ENCODE measurements around the gene SCARB1.

The SCARB1 gene

DNA sequence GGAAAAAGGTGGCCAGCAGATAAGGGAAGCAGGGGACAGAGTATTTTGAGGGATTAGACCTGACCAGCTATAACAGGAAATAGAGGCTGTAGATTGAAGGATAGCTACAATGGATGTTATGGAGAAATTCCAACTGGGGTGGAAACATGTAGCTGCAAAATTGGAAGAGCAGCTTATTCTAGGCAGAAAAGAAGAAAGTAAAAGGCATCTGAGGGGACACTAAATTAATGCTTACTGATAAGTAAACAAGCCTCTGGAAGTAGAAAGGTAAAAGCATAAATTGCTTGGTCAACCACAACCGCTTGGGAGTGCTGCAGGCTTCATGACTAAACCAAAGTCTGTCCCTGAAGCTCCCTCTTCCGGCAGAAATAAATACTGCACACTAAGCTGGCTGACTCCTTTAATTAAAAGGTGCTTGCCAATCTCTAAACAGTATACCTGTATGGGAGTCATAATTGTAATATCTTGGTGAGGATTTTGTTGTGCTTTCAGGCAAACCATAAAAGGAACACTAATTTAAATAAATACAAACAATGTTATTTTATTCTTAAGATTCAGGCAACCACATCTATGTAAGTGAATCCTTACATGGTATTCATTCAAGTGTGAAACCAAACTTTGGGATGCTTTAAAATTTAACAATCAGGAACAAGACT, 43.1 kb upstream of the SCARB1 start:
- TF ChIP-seq ZBTB7A (IDR thresholded peaks at IDR 0.05; ENCODE audit: low read depth) (no peak), REST (IDR thresholded peaks at IDR 0.05; ENCODE audit: low read depth) (no peak), TCF12 (IDR thresholded peaks at IDR 0.05; ENCODE audit: low read depth) (no peak), TEAD4 (IDR thresholded peaks at IDR 0.05) (no peak), CREB1 (IDR thresholded peaks at IDR 0.05; ENCODE audit: low read depth) (0 out of 2 replicates have a peak, but pooled peaks have one; percentile 5), RAD21 (IDR thresholded peaks at IDR 0.05; ENCODE audit: low read depth) (peak; percentile 90), NFIC (IDR thresholded peaks at IDR 0.05) (no peak), YY1 (IDR thresholded peaks at IDR 0.05; ENCODE audit: low read depth) (no peak), EP300 (IDR thresholded peaks at IDR 0.05; ENCODE audit: borderline replicate concordance) (no peak), CEBPB (IDR thresholded peaks at IDR 0.05) (no peak), TAF1 (IDR thresholded peaks at IDR 0.05; ENCODE audit: low read depth) (0 out of 2 replicates have a peak, but pooled peaks have one; percentile 15)
- TF ChIP-seq, protein P1, sequence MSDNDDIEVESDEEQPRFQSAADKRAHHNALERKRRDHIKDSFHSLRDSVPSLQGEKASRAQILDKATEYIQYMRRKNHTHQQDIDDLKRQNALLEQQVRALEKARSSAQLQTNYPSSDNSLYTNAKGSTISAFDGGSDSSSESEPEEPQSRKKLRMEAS (IDR thresholded peaks at IDR 0.05): no peak

- TF ChIP-seq TCF12 (IDR thresholded peaks at IDR 0.05; ENCODE audit: low read depth) (no peak), TAF1 (IDR thresholded peaks at IDR 0.05; ENCODE audit: low read depth) (no peak)
- TF ChIP-seq, protein P1 (IDR thresholded peaks at IDR 0.05): peak; percentile 99
- TF ChIP-seq, protein P2, sequence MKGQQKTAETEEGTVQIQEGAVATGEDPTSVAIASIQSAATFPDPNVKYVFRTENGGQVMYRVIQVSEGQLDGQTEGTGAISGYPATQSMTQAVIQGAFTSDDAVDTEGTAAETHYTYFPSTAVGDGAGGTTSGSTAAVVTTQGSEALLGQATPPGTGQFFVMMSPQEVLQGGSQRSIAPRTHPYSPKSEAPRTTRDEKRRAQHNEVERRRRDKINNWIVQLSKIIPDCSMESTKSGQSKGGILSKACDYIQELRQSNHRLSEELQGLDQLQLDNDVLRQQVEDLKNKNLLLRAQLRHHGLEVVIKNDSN (IDR thresholded peaks at IDR 0.05): peak; percentile 69
Measured at GRCh38 chr12:124904306-124905098, 40.8 kb upstream of the SCARB1 start.

- TF ChIP-seq NFIC (IDR thresholded peaks at IDR 0.05) (no peak), CEBPB (IDR thresholded peaks at IDR 0.05) (no peak), CREB1 (IDR thresholded peaks at IDR 0.05; ENCODE audit: low read depth) (no peak), FOXM1 (IDR thresholded peaks at IDR 0.05; ENCODE audit: borderline replicate concordance, low read depth) (no peak), RAD21 (IDR thresholded peaks at IDR 0.05; ENCODE audit: low read depth) (no peak), TEAD4 (IDR thresholded peaks at IDR 0.05) (no peak), EGR1 (IDR thresholded peaks at IDR 0.05) (no peak), EP300 (IDR thresholded peaks at IDR 0.05; ENCODE audit: borderline replicate concordance) (no peak), TCF12 (IDR thresholded peaks at IDR 0.05; ENCODE audit: low read depth) (no peak), TAF1 (IDR thresholded peaks at IDR 0.05; ENCODE audit: low read depth) (no peak), REST (IDR thresholded peaks at IDR 0.05; ENCODE audit: low read depth) (no peak), ZBTB7A (IDR thresholded peaks at IDR 0.05; ENCODE audit: low read depth) (no peak), YY1 (IDR thresholded peaks at IDR 0.05; ENCODE audit: low read depth) (no peak)
- TF ChIP-seq, protein P1 (IDR thresholded peaks at IDR 0.05): no peak
- TF ChIP-seq, protein P2 (IDR thresholded peaks at IDR 0.05): no peak
Measured at GRCh38 chr12:124902916-124903315, 39.3 kb upstream of the SCARB1 start.

GRCh38 chr12:124901003-124901402, 37.3 kb upstream of the SCARB1 start:
- TF ChIP-seq, protein P1 (IDR thresholded peaks at IDR 0.05): no peak
- TF ChIP-seq CREB1 (IDR thresholded peaks at IDR 0.05; ENCODE audit: low read depth) (no peak), FOXM1 (IDR thresholded peaks at IDR 0.05; ENCODE audit: borderline replicate concordance, low read depth) (no peak), YY1 (IDR thresholded peaks at IDR 0.05; ENCODE audit: low read depth) (no peak), ZBTB7A (IDR thresholded peaks at IDR 0.05; ENCODE audit: low read depth) (no peak), EP300 (IDR thresholded peaks at IDR 0.05; ENCODE audit: borderline replicate concordance) (no peak)

DNA sequence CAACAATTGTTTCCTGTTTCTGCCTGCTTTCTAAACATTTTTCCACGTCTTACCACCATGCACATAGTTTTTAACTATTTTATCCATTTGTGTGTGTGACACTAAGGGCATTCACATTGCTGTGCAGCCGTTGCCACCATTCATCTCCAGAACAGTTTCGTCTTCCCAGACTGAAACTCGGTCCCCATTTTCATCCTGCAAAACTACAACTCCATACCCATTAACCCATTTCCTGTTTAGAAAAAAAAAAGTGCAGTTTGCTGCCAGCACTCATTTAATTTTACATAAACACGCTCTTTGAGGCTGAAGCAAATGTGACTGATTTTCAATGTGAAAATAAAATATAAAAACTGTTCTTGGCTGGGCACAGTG, 35.2 kb upstream of the SCARB1 start:
- TF ChIP-seq TCF12 (IDR thresholded peaks at IDR 0.05; ENCODE audit: low read depth): no peak
- TF ChIP-seq RAD21 (IDR thresholded peaks at IDR 0.05; ENCODE audit: low read depth): no peak
- TF ChIP-seq FOXM1 (IDR thresholded peaks at IDR 0.05; ENCODE audit: borderline replicate concordance, low read depth): no peak
- TF ChIP-seq REST (IDR thresholded peaks at IDR 0.05; ENCODE audit: low read depth): no peak
- no peak for TF ChIP-seq TAF1 (IDR thresholded peaks at IDR 0.05; ENCODE audit: low read depth)
- TF ChIP-seq, protein P2 (IDR thresholded peaks at IDR 0.05): no peak
- TF ChIP-seq NFIC (IDR thresholded peaks at IDR 0.05): no peak
- TF ChIP-seq YY1 (IDR thresholded peaks at IDR 0.05; ENCODE audit: low read depth): no peak
- no peak for TF ChIP-seq CEBPB (IDR thresholded peaks at IDR 0.05)
- TF ChIP-seq ZBTB7A (IDR thresholded peaks at IDR 0.05; ENCODE audit: low read depth): no peak
- TF ChIP-seq EP300 (IDR thresholded peaks at IDR 0.05; ENCODE audit: borderline replicate concordance): no peak
- no peak for TF ChIP-seq CREB1 (IDR thresholded peaks at IDR 0.05; ENCODE audit: low read depth)
- no peak for TF ChIP-seq TEAD4 (IDR thresholded peaks at IDR 0.05)
- TF ChIP-seq, protein P1 (IDR thresholded peaks at IDR 0.05): no peak
- no peak for TF ChIP-seq EGR1 (IDR thresholded peaks at IDR 0.05)

Data from Ishikawa (cell line).